Stimulated activated CD4-positive, alpha-beta T cell treated with anti-CD3 and anti-CD28 coated beads, Interleukin-2, amount 100 ng/mL, for 4 hours (primary cell): ENCODE results near the gene USP4.
"Not testable (repeated sequence)": the region's sequence is repeated elsewhere in the genome, so short reads cannot be mapped to it uniquely, and the experiment has no call there.

Experiments used
- DNase-seq: peaks from one replicate; pipeline ENCODE4 v3.0.0-alpha.2; 2020; ENCODE audit warnings: low read depth

The USP4 gene

DNA sequence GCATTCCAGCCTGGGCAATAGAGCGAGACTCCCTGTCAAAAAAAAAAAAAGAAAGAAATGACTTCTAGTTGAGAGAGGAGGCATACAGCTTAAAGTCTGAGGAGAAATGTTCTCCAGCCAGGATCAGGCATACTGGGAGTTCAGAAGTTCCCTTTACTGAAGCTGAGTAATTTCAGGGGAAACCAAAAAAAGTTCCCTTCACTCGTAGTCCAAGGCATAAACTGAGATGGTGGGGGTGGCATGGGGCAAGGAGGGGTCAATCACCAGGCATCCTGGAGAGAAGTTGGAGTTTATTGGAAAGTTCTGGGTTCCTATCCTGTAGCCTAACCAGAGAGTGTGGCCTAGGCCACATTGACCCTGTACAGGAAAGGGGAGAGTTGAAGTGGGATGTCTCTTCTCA is 12.4 kb upstream of the USP4 start:
- DNase-seq, result no peak

DNA sequence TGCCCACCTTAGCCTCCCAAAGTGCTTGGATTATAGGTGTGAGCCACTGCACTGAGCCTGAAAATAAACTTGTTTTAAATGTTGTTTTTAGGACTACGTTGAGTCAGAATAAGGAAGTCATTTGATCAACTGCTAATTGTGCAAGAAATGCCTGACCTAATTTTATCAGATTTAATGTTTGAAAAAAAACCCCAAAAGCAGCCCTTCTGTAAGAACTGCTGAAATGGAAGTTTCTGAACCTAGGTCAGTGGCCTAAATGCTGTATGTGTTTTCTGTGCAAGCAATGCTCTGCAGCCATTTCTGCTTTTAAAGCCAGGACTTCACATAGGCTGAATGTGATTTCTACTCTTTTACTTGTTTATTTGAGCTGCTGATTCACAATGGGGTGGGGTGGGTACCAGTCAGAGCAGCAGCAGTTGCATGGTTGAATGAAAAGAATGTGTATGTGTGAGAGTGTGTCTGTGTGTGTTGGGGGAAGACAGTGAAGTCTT is 11.7 kb upstream of the USP4 start:
- DNase-seq, result no peak

DNA sequence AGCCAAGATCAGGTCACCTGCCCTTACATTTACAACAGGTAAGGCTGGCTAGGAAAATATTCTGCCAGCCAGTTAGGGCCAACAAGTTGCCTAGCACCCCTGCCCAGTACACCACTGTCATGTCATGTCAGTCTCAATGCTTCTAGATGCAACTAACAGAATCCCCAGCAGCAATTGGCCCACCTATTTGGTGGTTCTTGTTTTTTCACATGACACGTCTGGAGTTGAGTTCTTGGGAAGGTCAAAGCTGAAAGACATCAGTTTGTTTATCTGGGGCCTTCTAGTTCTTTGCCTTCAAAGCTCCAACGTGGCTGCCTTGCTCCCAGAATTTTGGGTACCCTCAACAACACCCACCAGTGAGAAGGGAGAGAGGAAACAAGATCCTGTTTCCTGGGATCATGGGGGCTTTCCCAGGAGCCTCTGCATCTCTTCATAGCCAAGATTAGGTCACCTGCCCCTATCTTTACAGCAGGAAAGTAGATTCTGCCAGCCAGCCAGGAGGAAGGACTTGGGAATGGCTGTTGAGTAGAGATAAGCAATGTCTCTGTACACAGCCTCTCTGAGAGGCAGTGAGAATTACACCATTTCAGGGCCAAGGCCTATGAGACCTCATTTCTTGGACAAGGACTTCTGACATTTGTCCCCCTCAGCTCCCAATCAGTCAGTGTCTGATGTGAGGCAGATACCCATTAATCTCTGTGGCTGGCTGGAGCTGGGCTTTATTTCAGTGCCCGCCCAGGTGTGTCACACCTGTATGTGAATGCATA is 9.7 kb upstream of the USP4 start:
- DNase-seq, result no peak

DNA sequence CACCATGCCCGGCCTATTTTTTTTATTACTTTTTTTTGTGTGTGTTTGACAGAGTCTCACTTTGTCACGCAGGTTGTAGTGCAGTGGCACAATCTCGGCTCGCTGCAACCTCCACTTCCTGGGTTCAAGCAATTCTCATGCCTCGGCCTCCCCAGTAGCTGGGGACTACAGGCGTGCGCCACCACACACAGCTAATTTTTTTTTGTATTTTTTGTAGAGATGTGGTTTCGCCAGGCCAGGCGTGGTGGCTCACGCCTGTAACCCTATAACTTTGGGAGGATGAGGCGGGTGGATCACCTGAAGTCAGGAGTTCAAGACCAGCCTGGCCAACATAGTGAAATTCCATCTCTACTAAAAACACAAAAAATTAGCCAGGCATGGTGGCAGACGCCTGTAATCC is 8.5 kb upstream of the USP4 start:
- not testable (repeated sequence) for DNase-seq

DNA sequence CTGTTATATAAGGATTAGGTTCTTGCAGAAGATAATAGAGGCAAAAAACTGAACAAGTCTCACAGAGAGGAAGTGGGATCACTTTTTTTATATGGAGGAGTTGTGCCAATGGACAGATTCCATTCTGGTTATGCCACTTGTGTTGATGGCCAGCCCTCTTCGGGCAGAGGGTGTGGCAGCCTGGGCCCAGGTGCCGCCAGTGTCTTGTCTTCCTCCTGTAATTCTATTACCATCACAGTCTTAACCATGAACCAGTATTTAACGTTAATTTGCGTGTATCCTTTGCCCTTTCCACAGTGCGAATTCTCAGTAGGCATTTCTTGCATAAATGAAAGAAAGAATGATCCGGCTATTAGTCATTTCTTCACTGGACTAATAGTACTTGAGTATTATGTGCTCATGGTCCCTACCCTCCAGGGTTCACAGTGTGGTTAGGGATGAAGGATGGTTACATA is 7.0 kb upstream of the USP4 start:
- DNase-seq, result no peak

DNA sequence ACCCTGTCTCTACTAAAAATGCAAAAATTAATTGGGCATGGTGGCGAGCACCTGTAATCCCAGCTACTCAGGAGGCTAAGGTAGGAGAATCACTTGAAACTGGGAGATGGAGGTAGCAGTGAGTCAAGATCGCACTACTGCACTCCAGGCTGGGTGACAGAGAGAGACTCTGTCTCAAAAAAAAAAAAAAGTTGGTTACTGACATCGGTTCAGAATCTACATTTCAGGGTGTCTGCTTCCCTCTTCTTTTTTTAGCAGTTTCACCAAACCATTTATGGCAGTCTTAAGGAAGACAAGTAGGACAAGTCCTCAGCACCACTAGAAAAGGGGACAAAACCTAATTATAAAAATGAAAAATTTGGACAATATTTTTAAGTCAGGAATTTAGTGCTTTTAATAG is 3.3 kb upstream of the USP4 start:
- DNase-seq, result no peak

DNA sequence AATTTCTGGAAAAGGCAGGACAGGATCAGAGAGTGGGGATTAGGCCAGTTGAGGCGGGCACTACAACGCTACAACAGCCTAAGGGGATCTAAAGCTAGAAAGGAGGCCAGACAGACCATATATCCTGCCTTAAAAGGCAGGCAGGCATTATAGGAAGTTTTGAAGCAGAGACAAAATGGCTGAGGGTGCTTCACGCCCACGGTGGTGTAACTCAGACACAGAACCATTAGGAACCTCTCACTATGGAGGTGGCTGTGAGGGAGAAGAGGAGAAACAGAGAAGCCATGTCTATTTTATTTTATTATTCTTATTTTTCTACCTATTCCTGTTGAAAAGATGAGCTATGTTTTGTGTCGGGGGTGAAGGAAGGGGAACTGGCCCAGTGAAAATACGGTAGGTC is 2.1 kb upstream of the USP4 start:
- no peak for DNase-seq

DNA sequence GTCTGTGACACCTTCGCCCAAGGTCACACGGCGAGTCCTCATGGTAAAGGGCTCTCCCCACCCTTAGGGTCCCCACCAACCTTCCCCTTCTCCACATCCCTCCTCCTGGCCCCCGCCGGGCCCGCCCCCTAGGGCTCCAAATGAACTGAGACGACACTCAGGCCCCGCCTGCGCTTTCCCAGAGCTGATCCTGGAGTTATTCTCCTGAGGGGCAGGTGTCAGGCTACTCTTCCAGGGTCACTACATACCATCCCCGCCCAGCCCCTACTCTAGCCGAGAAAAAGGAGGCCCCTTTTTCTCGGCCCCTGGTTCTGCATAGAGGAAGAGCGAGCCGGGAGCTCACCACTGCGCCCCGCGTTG is 292 bp downstream of the USP4 start:
- DNase-seq, result no peak

DNA sequence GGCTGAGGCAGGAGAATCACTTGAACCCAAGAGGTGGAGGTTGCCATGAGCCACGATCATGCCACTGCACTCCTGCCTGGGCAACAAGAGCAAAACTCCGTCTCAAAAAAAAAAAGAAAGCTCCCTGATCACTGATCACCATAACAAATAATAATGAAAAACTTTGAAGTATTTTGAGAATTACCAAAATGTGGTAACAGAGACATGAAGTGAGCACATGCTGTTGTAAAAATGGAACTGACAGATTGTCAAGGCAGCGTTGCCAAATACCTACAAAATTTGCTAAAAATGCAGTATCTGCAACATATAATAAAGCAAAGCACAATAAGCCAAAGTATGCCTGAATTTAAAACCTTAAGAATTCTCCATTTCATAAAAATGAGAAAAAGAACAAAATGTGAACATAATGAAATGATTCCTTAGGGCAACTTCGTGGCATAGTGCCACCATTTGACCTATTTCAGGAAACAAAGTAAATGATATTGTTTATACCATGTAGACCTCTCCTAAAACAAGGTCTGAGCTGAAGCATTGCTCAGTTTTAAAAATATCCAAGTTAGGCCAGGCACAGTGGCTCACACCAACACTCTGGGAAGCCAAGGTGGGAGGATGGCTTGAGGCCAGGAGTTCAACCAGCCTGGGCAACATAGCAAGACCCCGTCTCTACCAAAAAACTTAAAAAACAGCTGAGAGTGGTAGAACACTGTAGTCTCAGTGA is 5.8 kb downstream of the USP4 start:
- no peak for DNase-seq

DNA sequence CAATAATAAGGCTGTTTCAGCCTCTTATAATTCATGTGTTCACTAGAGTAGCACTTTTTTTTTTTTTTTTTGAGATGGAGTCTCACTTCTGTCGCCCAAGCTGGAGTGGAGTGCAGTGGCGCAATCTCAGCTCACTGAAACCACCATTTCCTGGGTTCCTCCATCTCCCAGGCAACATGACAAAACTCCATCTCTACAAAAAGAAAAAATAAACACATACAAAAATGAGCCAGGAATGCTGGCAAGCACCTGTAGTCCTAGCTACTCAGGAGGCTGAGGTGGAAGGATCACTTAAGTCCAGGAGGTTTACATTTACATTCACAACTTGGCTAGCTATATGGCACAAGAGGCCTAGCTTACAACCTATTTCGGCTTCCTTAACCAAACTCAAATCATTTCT is 6.8 kb downstream of the USP4 start:
- DNase-seq, result no peak

DNA sequence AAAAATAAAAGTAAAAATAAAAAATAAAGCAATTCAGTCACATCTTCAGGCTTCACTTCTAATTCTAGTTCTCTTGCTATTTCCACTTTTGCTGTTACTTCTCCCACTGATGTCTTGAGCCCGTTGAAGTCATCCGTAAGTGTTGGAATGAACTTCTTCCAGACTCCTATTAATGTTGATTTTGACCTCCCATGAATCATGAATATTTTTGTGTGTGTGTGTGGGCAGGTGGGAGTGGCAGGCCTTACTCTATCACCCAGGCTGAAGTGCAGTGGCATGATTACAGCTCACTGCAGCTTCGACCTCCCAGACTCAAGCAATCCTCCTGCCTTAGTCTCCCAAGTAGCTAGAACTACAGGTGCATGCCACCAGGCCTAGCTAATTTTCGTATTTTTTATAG is 10.7 kb downstream of the USP4 start:
- DNase-seq, result no peak

DNA sequence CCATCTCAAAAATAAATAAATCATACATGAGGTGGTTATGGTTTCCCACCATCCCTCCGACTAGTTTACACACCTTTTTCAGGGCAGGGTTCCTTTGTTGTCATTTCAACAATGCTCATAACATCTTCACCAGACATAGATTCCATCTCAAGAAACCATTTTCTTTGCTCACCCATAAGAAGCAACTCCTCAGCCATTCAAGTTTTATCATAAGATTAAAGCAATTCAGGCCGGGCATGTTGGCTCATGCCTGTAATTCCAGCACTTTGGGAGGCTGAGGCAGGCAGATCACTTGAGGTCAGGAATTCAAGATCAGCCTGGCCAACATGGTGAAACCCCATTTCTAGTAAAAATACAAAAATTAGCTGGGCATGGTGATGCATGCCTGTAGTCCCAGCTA is 11.5 kb downstream of the USP4 start:
- DNase-seq, result not testable (repeated sequence)

DNA sequence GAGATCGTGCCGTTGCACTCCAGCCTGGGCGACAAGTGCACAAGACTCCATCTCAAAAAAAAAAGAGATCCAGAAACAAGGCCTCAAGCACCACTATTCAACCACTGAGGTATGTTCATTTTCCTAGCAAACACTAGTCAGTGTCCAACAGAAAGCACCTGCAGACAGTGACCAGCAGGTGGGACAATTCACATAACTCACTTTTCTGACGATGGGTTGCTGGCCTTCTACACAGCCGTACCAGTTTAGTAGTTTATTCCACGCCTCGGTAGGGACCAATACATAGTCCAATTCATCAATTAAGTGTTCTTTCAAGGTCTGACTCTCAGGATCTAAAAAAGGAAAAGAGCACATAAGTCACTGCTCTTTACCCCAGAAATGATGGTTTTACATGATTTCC is 12.4 kb downstream of the USP4 start:
- DNase-seq, result no peak

DNA sequence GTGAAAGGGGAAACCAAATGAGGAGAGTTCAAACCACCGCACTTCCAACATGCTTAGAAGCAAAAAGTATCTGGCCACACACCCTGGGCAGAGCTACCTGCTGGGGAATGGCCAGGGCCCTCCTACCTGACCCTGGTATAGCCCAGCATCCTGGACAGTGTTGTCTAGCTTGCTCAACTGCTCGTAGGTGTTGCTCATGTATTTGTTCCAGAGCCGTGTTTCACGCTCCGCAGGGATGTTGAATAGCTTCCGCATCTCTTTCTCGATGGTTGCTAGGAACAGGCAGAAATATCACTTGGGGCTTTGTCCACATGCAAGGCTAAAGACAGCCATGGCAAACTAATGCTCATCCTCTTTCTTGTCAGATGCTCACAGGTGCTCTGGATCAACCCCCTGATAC is 15.1 kb downstream of the USP4 start:
- DNase-seq, result no peak

DNA sequence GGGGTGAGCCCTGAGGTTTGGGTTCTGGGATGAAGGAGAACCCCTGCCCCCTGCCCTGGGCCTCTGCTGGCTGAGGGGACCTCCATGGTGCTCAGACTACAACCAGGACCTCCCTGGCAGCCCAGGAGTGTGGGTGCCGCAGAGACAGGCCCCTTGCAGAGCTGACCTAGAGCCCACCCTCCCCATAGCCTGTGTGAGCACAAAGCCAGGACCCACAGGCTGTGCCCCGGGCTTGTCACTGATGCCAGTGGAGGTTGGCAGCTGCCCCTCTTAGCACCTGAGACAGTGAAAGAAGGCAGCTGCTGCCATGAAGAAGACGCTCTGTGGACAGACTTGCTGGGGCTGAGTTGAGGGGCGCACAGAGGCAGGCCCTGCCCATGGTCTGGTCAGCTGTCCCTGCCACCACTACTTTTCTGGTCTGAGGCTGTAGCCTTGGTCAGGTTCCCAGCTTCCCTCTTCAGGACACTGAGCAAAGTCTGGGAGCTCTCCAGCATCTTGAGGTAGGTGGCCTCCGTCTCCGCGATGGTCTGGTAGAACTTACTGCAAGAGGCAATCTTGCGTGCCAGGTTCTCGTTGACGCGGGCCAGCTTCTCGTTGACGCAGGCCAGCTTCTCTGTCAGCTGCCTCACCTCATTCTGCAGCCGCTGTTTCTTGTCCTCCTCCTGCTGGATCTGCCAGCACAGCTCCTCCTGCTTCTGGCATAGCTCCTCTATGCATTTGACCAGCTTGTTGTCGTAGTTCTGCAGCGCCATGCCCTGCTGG is 23.0 kb downstream of the USP4 start:
- no peak for DNase-seq

DNA sequence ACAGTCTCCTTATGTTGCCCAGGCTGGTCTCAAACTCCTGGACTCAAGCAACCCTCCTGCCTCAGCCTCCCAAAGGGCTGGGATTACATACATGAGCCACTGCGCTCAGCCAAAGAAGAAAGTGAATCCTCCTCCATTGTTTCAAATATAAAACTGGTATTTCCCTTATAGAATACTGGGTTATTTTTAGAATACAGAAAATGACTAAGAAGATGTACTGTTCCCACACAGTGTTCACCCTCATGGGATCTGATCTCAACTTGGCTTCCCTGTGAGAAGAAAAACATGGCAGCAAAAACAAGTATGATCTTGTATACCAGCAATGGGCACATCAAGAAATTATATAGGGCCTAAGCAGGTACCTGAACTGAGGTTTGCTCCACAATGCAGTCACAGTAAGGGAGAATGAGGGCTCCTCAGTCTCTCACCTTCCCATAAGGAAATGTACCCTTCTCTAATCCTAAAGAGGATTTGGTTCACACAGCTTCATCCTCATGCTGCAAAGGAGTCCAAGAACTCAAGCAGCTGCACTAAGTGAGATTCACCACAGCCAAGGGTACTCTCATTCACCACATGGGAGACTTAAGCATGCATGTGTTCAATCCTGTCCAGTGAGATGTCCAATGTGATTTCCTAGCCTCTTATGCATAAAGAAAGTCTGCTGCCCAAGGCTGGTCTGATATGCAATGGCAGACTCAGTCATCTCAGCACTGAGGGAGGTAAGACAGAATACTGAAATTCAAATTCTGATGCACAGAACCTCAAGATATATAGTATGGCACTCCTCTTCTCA is 25.8 kb downstream of the USP4 start:
- no peak for DNase-seq

DNA sequence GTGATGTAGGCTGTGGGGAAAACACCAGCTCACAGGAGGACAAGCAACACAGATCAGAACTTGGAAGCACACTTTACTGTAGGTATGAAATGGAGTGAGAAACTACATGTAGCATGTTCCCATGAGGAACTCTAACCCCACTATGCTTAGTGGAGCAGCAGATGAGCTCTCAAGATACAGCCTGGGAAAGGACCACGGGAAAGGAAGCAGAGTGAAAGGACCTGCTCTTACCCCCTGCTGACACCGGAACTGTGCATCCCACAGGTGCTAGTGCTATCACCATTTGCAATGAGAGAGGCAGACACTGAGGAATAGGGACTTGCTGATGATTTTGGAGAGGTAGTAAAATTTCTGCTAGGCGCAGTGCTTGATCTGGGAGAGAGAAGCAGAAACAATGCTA is 28.6 kb downstream of the USP4 start:
- no peak for DNase-seq

DNA sequence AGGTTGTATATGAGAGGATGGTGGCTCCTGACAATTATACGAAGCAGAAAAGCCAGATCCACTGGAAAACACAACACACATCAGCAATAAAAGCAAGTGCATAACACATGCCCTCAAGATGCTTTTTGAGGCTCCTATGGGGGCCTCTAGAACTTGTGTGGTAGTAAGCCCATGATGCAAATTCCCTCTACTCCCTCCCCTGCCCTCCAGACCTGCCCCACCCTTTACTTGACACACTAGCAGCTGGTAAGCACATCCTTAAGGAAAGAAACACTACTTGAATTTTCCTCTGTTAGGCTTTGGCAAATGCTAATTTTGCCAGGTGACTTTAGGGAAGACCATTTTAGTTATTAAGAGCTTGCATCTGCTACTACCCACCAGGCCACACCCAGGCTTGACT is 29.2 kb downstream of the USP4 start:
- DNase-seq, result no peak

DNA sequence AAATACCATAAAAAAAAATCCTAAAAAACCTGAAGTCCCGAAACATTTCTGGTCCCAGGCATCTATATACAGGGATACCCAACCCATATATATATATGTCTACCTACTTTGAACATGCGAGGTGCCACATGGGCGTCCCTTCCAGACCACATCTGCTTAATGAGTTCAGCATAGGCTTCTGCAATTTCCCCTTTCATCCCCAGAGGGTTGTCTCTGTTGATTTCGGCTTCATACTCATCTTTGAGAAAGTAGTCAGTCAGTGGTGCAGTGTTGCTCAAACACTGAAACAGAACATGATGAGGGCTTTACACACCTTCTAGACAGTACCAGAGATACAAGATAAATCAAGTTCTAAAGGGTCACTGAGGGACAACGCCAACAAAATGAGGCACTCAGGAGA is 34.2 kb downstream of the USP4 start:
- no peak for DNase-seq

DNA sequence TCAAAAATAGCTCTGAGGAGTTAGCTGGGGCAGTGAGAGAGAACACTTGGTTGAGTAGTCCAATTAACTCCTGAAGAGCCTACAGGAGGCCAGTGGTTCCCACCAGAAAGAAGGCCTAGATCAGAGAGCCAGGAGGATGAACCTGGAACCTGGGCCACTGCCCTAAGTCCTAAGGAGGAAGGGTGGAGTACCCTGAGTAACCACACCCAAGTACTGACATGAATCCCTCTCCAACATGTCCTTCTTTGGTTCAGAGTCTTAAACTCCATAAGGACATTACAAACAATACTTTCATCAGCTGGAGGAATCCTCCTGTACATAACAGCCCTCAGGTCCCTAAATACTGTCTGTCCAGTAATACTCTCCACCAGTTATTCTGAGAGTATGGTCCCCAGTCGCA is 37.2 kb downstream of the USP4 start:
- no peak for DNase-seq

DNA sequence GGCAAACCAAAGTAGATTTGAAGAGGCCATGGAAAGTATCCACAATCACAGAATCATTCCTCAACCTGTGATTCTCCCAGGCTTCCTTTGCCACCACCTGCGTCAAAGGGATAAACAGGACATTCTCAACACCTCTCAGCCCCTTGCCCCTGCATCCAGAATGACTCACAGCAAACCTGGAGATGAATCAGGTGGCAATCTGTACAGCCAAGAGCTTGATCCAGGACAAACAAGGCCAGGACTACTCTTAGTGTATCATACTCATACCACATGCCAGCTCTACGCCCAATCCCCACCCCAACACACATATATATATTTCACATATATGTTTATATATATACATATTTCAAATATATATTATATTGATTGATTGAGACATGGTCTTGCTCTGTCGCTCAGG is 39.3 kb downstream of the USP4 start:
- DNase-seq, result no peak

DNA sequence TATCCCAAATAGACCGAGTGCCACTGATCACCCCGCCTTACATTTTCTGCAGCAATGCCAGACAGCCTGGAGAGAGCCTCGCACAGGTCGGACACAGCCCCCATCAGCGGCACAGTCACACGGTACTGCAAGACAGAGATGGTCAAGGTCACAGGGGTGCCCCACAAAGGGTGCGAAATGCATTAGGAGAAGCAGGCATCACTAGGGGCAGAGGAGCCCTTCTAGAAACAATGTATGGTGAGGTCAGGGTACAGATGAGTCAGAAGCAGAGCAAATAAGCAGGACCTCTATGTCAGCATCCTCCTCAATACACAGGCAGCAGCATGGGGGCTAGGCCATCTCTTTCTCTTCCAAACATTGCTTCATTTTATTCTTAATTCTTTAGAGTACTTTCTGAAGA is 41.3 kb downstream of the USP4 start:
- DNase-seq, result no peak
